HG02571 (cell line): ENCODE data around the gene DLGAP1.

Source experiments
- ATAC-seq: cut with Tn5 transposase; IDR thresholded peaks from one replicate; pipeline ENCODE4 v1.9.1; 2021; ENCODE audit warnings: mild to moderate bottlenecking, moderate library complexity; ENCODE audit not compliant: unreplicated experiment

Gene DLGAP1

DNA sequence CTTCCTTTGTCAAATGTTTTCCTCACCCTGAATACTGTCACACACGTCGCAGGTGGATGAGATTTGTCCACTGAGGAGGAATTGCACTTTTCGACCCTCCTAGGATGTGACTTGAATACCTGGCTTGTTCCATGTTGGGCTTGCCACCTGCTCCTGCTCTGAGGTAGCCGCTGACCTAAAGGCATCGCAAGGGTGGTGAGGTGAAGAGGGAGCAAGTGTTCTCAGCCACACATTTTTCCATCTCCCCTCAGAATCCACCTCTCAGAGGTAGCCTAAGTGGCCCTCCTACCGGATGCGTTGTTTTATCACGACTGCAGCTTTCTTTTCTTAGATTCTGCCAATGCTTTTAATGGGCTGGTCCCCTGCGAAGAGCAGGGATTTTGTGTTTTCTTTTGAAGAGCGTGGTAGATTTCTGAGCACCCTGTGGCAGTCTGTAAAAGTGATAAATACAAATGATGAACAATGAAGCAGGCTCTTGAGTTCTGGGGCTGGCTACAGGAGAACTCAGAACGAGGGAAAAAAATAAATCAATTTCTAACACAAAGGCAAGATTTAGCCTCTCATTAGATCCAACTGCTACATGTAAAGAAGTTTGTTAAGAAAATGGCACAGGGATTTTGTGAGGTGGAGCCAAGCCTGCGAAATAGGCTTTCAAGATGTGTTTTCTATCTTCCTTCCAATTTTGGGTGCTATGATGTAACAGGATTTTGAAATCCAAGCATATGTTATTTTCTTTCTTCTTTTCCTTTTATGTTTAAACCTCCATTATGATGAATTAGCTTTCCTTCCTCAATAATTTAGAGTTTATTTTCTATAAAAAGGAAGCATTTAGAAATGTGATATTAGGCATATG, 618.4 kb downstream of the DLGAP1 start:
- ATAC-seq: no peak

DNA sequence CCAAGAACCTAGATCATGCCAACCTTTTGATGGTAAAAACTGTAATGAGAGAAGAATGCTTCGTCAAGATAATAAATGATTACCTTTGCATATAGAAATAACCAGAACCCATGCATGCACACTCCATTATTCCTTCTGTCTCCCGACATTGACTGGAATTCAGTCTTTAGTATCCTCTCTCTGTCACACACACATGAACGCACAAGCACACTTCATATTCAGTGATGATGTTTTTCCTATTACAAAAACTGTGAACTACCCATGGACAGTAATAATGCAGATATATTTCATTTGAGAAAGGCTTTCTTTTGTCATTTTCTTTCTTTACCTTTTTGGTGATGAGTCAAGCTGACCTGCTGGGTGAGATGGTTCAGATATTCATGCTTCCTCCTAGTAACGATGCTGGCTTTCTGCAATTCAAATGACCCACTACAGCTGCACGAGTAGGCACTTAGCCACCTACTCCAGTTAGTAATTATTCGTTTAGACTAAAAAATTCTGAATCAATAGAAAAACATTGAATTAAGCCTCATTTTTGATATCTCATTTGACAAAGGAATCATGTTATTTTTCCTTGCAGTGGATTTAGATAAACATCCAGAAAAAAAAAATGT, 623.0 kb downstream of the DLGAP1 start:
- ATAC-seq: no peak

DNA sequence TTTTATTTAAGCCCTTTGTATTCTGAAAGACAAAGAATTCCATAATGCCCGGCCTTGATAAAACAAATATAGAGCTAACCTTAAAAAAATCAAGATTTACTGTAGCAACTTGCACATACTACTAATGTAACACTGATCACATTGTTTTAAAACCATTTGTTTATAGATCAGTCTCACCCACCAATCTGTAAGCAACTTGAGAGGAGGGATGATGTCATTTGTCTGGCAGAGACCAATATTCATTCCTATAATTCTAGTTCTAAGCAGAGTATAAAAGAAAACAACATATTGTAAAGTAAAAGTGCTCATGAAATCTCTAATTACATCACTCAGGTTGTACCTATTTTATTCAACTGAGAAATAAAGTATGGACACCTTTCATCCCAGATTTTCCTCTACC, 624.5 kb downstream of the DLGAP1 start:
- no peak for ATAC-seq

DNA sequence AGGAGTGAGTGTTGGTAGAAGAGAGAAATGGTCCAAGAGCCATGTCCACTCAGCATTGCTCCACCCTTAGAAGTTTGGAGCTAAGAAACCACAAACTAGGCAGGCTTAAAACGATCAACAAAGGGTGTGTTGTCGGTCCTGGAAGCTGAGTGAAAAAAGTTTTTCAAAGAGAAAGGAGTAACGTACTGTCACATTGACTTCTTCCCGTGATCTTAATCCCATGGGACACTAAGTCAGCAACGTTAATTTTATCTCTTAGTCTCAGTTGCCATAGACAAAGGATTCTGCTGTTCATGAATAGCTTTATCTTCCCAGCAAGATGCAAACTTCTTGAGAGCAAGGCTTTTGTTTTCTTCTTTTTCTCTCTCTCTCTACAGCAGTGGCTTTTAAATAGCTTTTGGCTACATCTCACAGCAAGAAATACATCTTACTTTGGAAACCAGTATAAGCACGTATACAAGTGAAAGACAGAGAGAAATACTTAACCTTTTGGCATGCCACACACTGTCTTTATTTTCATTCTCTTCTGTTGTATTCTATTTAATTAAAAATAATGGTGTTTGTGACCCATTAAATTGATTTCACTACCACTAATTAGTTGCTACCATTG, 627.8 kb downstream of the DLGAP1 start:
- ATAC-seq: no peak

GRCh38 chr18:3826021-3826420, 629.1 kb downstream of the DLGAP1 start:
- no peak for ATAC-seq

DNA sequence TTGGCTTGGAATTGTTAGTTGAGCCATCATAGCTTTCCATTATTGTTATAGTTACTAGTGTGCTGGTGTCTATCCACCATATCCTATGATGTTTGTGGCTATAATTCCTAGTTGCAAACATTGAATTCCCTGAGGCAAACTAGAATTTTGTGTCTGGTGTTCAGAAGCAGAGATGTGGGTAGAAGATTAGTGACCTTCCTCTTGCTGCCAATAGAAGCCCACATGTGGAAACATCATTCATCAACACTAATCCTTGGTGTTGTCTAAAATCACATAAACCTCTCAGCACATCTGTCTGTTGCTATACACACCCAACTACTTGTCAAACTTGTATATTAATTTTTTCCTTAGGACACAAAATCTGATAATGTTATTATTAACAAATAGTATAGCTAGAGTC, 631.0 kb downstream of the DLGAP1 start:
- ATAC-seq: no peak

DNA sequence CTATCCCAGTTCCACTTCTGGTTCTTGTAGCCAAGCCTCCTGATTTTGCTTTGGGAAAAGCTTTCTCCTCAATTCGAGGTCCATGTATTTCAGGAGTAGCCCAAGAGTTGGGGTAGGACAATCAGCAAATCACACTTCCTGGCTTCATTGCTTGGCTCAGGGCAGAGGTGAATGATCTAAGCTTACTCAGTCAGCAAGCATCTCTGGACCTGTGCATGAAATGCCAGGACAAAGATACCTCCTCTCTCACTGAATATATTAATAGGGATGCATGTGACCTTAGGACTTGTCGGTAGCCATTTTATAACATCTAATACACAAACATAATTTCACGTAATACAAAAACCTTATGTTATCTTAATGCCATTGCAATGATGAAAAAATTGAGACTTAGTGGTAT, 632.0 kb downstream of the DLGAP1 start:
- no peak for ATAC-seq

DNA sequence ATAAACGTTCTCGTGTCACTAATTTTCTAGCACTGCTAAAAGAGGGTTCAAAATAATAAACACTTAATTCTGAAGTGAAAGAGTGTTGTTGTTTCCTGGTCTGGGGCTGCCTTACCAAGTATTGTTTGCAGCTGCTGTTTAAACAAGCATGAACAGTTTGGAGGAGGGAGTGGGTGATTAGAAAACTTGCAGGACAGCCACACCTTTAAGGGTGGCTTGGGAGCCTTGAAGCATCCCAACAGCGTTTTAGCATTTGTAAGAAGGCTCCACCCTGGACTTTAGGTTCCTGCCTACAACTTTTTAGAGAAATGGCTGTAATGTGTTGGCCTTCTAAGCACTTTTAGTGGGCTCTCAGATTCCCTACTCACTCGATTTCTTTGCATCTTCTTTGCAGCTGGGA, 633.6 kb downstream of the DLGAP1 start:
- ATAC-seq: no peak

GRCh38 chr18:3819961-3820360, 635.1 kb downstream of the DLGAP1 start:
- ATAC-seq: no peak

- no peak for ATAC-seq
Observed at GRCh38 chr18:3816610-3817363, 638.3 kb downstream of the DLGAP1 start.

DNA sequence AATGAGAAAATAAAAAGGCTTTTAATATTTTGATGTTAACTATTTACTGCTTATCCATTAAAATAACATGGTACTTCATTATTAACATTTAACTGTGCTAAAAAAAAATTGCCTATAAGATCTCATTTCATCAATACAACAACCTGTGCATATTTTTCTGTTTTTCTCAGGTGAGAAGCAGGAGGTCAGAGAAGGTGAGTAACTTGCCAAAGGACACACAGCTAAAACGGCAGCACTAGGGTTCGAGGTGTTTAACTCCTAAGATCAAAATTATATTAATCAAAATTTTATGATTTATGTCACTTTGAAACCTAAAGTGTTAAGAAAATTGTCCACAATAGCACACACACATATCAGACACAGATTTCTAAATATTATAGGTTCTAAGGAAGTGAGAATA, 639.1 kb downstream of the DLGAP1 start:
- ATAC-seq: no peak

- ATAC-seq: no peak
Observed at GRCh38 chr18:3814816-3815215, 640.3 kb downstream of the DLGAP1 start.

DNA sequence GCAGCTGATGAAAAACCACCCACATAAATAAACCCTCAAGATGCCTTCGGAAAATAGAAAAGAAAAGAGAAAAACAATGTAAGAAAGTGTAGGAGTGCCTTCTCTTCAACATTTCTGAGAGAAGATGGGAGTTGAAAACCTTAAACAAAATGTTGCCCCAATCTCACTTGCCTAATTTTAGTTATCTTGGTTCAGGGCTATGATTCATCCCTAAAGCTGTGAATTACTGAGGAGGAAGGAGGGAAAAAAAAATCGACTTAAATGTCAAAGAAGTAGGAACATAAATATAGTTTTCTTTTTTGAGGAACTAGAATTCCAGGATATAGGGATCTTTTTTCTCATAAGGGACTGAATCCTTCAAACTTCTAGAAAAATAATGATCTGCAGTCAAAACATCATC, 644.8 kb downstream of the DLGAP1 start:
- no peak for ATAC-seq

- no peak for ATAC-seq
Observed at GRCh38 chr18:3808985-3809780, 645.9 kb downstream of the DLGAP1 start.

DNA sequence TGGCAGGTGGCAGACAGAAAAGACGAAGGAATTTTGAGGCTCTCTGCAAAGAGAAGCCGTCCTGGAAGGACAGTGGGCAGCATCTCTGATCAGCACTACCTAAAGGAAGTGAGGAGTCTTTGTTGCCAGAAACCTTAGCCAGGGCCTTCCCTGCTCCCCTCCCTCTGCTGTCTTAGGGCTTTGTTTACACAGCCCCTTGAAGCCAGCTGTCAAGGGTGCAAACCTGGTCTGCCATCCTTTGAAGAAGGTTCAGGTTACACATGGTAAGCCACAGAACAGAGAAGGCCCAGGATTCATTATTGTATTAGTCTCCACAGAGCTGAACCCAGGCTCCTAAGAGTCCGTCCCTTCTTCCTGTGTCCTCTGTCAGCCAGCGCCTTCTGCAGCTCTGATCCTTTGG, 648.5 kb downstream of the DLGAP1 start:
- no peak for ATAC-seq

- no peak for ATAC-seq
Observed at GRCh38 chr18:3804336-3804735, 650.8 kb downstream of the DLGAP1 start.

GRCh38 chr18:3803350-3803749, 651.8 kb downstream of the DLGAP1 start:
- no peak for ATAC-seq

DNA sequence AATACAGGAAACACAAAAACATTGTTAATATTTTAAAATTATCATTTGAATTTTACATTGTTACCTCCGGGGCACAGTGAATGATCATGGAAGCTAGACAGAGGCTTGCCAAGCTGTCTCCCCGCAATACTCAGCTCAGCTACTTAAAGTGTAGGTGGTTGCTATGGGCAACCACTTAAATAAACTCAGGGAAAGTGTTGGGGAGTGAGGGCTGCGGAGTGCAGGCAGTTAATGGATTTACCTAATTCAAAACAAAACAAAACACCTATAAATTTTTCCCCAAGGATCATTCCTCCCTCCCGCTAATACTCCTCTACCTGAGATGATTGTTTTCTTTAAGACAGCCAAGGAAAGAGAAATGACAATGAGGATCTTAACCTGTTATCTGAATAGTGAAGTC, 655.6 kb downstream of the DLGAP1 start:
- no peak for ATAC-seq

DNA sequence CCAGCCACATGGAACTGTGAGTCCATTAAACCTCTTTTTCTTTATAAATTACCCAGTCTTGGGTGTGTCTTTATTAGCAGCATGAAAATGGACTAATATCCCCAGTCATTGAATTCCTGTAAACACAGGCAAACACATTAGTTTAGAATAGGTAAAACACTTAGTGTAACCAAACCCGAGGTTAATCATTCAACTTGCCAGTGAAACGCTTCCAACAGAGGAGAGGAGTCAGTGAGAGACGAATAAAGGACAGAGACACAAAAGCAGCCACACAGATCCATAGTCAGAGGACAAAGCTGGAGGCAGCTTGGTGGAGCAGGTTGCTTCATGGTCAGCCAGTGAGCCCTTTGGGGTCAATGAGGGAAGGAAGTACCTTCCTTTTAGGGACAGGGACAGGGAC, 657.1 kb downstream of the DLGAP1 start:
- ATAC-seq: no peak

DNA sequence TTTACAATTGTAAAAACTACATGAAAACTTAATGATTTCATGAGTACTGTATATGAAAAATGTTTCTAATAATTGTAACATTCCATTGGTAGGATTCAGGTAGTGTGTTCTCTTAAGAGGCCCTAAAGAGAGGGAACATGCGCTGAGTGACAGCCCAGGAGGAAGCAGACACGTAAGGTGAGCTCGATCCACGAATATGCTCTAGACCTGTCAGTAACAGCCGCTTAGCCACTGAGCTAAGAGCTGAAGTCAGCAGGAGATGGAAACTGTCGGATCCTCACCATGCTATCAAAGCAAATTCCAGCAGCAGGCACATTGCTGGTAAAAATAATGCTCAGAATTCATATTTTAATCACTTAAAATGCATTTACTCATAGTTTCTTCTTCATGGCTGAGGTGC, 658.7 kb downstream of the DLGAP1 start:
- ATAC-seq: no peak
